WTC11 (cell line): ENCODE measurements around the gene OLFM4.

Experiments used
- ATF1 ChIP-seq: sonication (generic); formaldehyde crosslinking; IDR thresholded peaks from 2 replicates; pipeline ENCODE4 v1.8.1; 2023; ENCODE audit warnings: mild to moderate bottlenecking, moderate library complexity, missing genetic modification reagents
- ATF3 ChIP-seq: sonication (generic); formaldehyde crosslinking; conservative IDR thresholded peaks from 2 replicates; pipeline ENCODE4 v1.8.1; 2022; ENCODE audit warnings: mild to moderate bottlenecking, missing genetic modification reagents
- CTCF ChIP-seq: fragments of 200-600 bp; IDR thresholded peaks from 2 replicates; pipeline ENCODE4 v1.8.0; 2022; ENCODE audit warnings: antibody characterized with exemption
- E2F4 ChIP-seq: sonication (generic); formaldehyde crosslinking; IDR thresholded peaks from 2 replicates; pipeline ENCODE4 v1.8.1; 2022; ENCODE audit warnings: low read depth, mild to moderate bottlenecking, moderate library complexity, missing genetic modification reagents, borderline replicate concordance
- ETV6 ChIP-seq: sonication (generic); formaldehyde crosslinking; IDR thresholded peaks from 2 replicates; pipeline ENCODE4 v1.8.1; 2022; ENCODE audit warnings: mild to moderate bottlenecking, missing genetic modification reagents
- NR2C2 ChIP-seq: sonication (generic); formaldehyde crosslinking; IDR thresholded peaks from 2 replicates; pipeline ENCODE4 v1.8.0; 2022; ENCODE audit warnings: mild to moderate bottlenecking, missing genetic modification reagents
- RELA ChIP-seq: sonication (generic); formaldehyde crosslinking; IDR thresholded peaks from 2 replicates; pipeline ENCODE4 v1.8.1; 2022; ENCODE audit warnings: missing genetic modification reagents, mild to moderate bottlenecking, borderline replicate concordance
- SMAD3 ChIP-seq: sonication (generic); formaldehyde crosslinking; IDR thresholded peaks from 2 replicates; pipeline ENCODE4 v1.8.0; 2022; ENCODE audit warnings: missing genetic modification reagents, mild to moderate bottlenecking, borderline replicate concordance
- TP53 ChIP-seq: sonication (generic); formaldehyde crosslinking; IDR thresholded peaks from 2 replicates; pipeline ENCODE4 v1.8.1; 2023; ENCODE audit warnings: mild to moderate bottlenecking, missing genetic modification reagents
- ZBTB21 ChIP-seq: sonication (generic); formaldehyde crosslinking; IDR thresholded peaks from 2 replicates; pipeline ENCODE4 v1.8.1; 2023; ENCODE audit warnings: mild to moderate bottlenecking, missing genetic modification reagents, borderline replicate concordance
- ZBTB43 ChIP-seq: sonication (generic); formaldehyde crosslinking; IDR thresholded peaks from 2 replicates; pipeline ENCODE4 v1.8.1; 2023; ENCODE audit warnings: mild to moderate bottlenecking, missing genetic modification reagents
- ZMAT4 ChIP-seq: fragments of 250-450 bp; sonication (Bioruptor Pico); IDR thresholded peaks from 2 replicates; pipeline ENCODE4 v1.9.0; 2021; ENCODE audit warnings: mild to moderate bottlenecking
- ZNF121 ChIP-seq: sonication (generic); formaldehyde crosslinking; IDR thresholded peaks from 2 replicates; pipeline ENCODE4 v1.8.0; 2023; ENCODE audit warnings: missing genetic modification reagents

GRCh38 chr13:53058065-53058679 is 29.6 kb downstream of the OLFM4 start:
- TF ChIP-seq CTCF (no peak), ATF3 (no peak), NR2C2 (CRISPR knock-in tag) (no peak), ZMAT4 (CRISPR knock-in tag) (no peak), ZBTB43 (CRISPR knock-in tag) (no peak), ETV6 (no peak), ZBTB21 (CRISPR knock-in tag) (no peak), SMAD3 (no peak), E2F4 (CRISPR knock-in tag) (no peak), ATF1 (CRISPR knock-in tag) (no peak), ZNF121 (CRISPR knock-in tag) (no peak), TP53 (no peak), RELA (CRISPR knock-in tag) (no peak)
